Naive B cell (primary cell): Measurements from ENCODE around the gene EXOC4. TPM values are rescaled to one million over a fixed set of nuclear protein-coding genes. Genes with fewer than 3 reads are reported as not detected.

ENCODE experiments used
- ATAC-seq, 2 donors: fragments of 150-1000 bp; cut with Tn5 transposase; 2 replicates each; pipeline ENCODE4 v1.10.0; 2021; ENCODE audit warnings: low read depth in 2 of 2, mild to moderate bottlenecking in 2 of 2, moderate library complexity in 2 of 2
- DNase-seq: peaks from one replicate; pipeline ENCODE4 v3.0.0; 2022
- H3K27ac Mint-ChIP-seq, 6 donors: one replicate each; pipeline ENCODE4 v1.8.0; 2020 to 2022; ENCODE audit warnings: mild to moderate bottlenecking in 6 of 6, mixed read lengths in 6 of 6, moderate library complexity in 5 of 6, inconsistent platforms in 2 of 6
- H3K27me3 Mint-ChIP-seq, 3 donors: one replicate each; pipeline ENCODE4 v1.8.0; 2021 to 2022; ENCODE audit warnings: mixed read lengths in 3 of 3, mild to moderate bottlenecking in 1 of 3
- H3K36me3 Mint-ChIP-seq, 2 donors: one replicate each; pipeline ENCODE4 v1.8.0; 2020 to 2022; ENCODE audit warnings: mixed read lengths in 2 of 2, inconsistent platforms in 1 of 2, mild to moderate bottlenecking in 1 of 2
- H3K4me1 Mint-ChIP-seq, 3 donors: one replicate each; pipeline ENCODE4 v1.8.0; 2020 to 2022; ENCODE audit warnings: mixed read lengths in 3 of 3, inconsistent platforms in 1 of 3, mild to moderate bottlenecking in 1 of 3, moderate library complexity in 1 of 3
- H3K4me3 Mint-ChIP-seq, 8 donors: one replicate each; pipeline ENCODE4 v1.8.0; 2020 to 2022; ENCODE audit warnings: mild to moderate bottlenecking in 8 of 8, mixed read lengths in 8 of 8, moderate library complexity in 8 of 8, inconsistent platforms in 2 of 8
- H3K9me3 Mint-ChIP-seq, 7 donors: one replicate each; pipeline ENCODE4 v1.8.0; 2020 to 2022; ENCODE audit warnings: mixed read lengths in 7 of 7, mild to moderate bottlenecking in 5 of 7, inconsistent platforms in 2 of 7, moderate library complexity in 1 of 7
- polyA plus RNA-seq, 6 donors: library from polyadenylated mRNA; unstranded; fragments of 300-500 nt; fragmentation: Illumina TruSeq; gene quantifications; one replicate each; pipeline ENCODE4 v1.2.3, GENCODE V29; 2021; ENCODE audit warnings: low read depth in 6 of 6

The EXOC4 gene
- polyA plus RNA-seq, 6 donors from 2014 or later = 39.9 to 59.7 (median 47.2) TPM

- Mint-ChIP-seq H3K27me3 (no peaks in the 10 kb centered on the region), H3K9me3 (no peaks in the 10 kb centered on the region), H3K36me3 (peaks cover 23 to 25% of the 10 kb centered on the region in 2 donors), H3K4me1 (no peaks in the 10 kb centered on the region), H3K4me3 (peak overlapping the region in 1 of 8 donors; percentile 72), H3K27ac (no peak overlapping the region)
- DNase-seq (no peak), ATAC-seq (no peak)
These were observed 562.8 kb downstream of the EXOC4 start for GRCh38 chr7:133815611-133816210.

- ATAC-seq (no peak), DNase-seq (no peak)
- no peak overlapping the region for H3K4me3 Mint-ChIP-seq
- H3K27me3 Mint-ChIP-seq = no peaks in the 10 kb centered on the region
- no peaks in the 10 kb centered on the region for H3K9me3 Mint-ChIP-seq
- peaks cover 0 to 2% (median 0%) of the 10 kb centered on the region in 3 donors for H3K4me1 Mint-ChIP-seq
- peaks cover 32 to 36% of the 10 kb centered on the region in 2 donors for H3K36me3 Mint-ChIP-seq
- H3K27ac Mint-ChIP-seq = peak overlapping the region in 1 of 6 donors; percentile 37
These were observed 566.8 kb downstream of the EXOC4 start for GRCh38 chr7:133819695-133820094.

- H3K36me3 Mint-ChIP-seq = peaks cover 35 to 41% of the 10 kb centered on the region in 2 donors
- no peaks in the 10 kb centered on the region for H3K9me3 Mint-ChIP-seq
- ATAC-seq = no peak
These were observed 567.7 kb downstream of the EXOC4 start for GRCh38 chr7:133820584-133820983.

GRCh38 chr7:133821171-133821570, 568.3 kb downstream of the EXOC4 start:
- DNase-seq (no peak), ATAC-seq (no peak)
- Mint-ChIP-seq H3K9me3 (no peaks in the 10 kb centered on the region), H3K27ac (no peak overlapping the region), H3K36me3 (peaks cover 35 to 45% of the 10 kb centered on the region in 2 donors), H3K4me3 (no peak overlapping the region), H3K27me3 (no peaks in the 10 kb centered on the region), H3K4me1 (peaks cover 0 to 5% (median 0%) of the 10 kb centered on the region in 3 donors)

More at GRCh38 chr7:133820584-133820983, 567.7 kb downstream of the EXOC4 start:
- Mint-ChIP-seq H3K4me1 (peaks cover 0 to 5% (median 0%) of the 10 kb centered on the region in 3 donors), H3K27me3 (no peaks in the 10 kb centered on the region), H3K4me3 (no peak overlapping the region), H3K27ac (no peak overlapping the region)
- no peak for DNase-seq

- H3K9me3 Mint-ChIP-seq = no peaks in the 10 kb centered on the region
- ATAC-seq (no peak), DNase-seq (no peak)
- no peaks in the 10 kb centered on the region for H3K27me3 Mint-ChIP-seq
- H3K4me3 Mint-ChIP-seq = no peak overlapping the region
- H3K36me3 Mint-ChIP-seq = peaks cover 32 to 42% of the 10 kb centered on the region in 2 donors
- no peak overlapping the region for H3K27ac Mint-ChIP-seq
- peaks cover 0 to 5% (median 0%) of the 10 kb centered on the region in 3 donors for H3K4me1 Mint-ChIP-seq
These were observed 569.2 kb downstream of the EXOC4 start for GRCh38 chr7:133822001-133822641.

GRCh38 chr7:133822868-133823552, 570.1 kb downstream of the EXOC4 start:
- Mint-ChIP-seq H3K4me1 (peaks cover 0 to 5% (median 0%) of the 10 kb centered on the region in 3 donors), H3K4me3 (no peak overlapping the region), H3K36me3 (peaks cover 26 to 38% of the 10 kb centered on the region in 2 donors), H3K27me3 (no peaks in the 10 kb centered on the region), H3K9me3 (no peaks in the 10 kb centered on the region), H3K27ac (peak overlapping the region in 1 of 6 donors; percentile 48)
- no peak for ATAC-seq
- no peak for DNase-seq

- H3K27me3 Mint-ChIP-seq = no peaks in the 10 kb centered on the region
- no peak for ATAC-seq
- H3K27ac Mint-ChIP-seq = no peak overlapping the region
- peaks cover 17 to 27% of the 10 kb centered on the region in 2 donors for H3K36me3 Mint-ChIP-seq
- H3K4me3 Mint-ChIP-seq = no peak overlapping the region
- H3K4me1 Mint-ChIP-seq = peaks cover 0 to 5% (median 0%) of the 10 kb centered on the region in 3 donors
- no peaks in the 10 kb centered on the region for H3K9me3 Mint-ChIP-seq
- DNase-seq = no peak
These were observed 571.3 kb downstream of the EXOC4 start for GRCh38 chr7:133824132-133824531.

GRCh38 chr7:133827707-133828623, 575.1 kb downstream of the EXOC4 start:
- no peaks in the 10 kb centered on the region for H3K27me3 Mint-ChIP-seq
- DNase-seq (no peak), ATAC-seq (no peak)
- H3K4me3 Mint-ChIP-seq = no peak overlapping the region
- peaks cover 0 to 5% (median 0%) of the 10 kb centered on the region in 3 donors for H3K4me1 Mint-ChIP-seq
- H3K27ac Mint-ChIP-seq = no peak overlapping the region
- peaks cover 0 to 18% (median 14%) of the 10 kb centered on the region in 7 donors for H3K9me3 Mint-ChIP-seq
- H3K36me3 Mint-ChIP-seq = peaks cover 27 to 29% of the 10 kb centered on the region in 2 donors

- Mint-ChIP-seq H3K4me1 (peaks cover 0 to 5% (median 0%) of the 10 kb centered on the region in 3 donors), H3K27ac (no peak overlapping the region), H3K4me3 (no peak overlapping the region), H3K9me3 (peaks cover 0 to 18% (median 14%) of the 10 kb centered on the region in 7 donors), H3K27me3 (no peaks in the 10 kb centered on the region), H3K36me3 (peaks cover 27 to 28% of the 10 kb centered on the region in 2 donors)
- ATAC-seq (no peak), DNase-seq (no peak)
These were observed 576.0 kb downstream of the EXOC4 start for GRCh38 chr7:133828906-133829305.

- DNase-seq (no peak), ATAC-seq (no peak)
- peaks cover 0 to 18% (median 14%) of the 10 kb centered on the region in 7 donors for H3K9me3 Mint-ChIP-seq
- no peak overlapping the region for H3K27ac Mint-ChIP-seq
- H3K36me3 Mint-ChIP-seq = peaks cover 23 to 27% of the 10 kb centered on the region in 2 donors
- no peak overlapping the region for H3K4me3 Mint-ChIP-seq
- H3K4me1 Mint-ChIP-seq = peaks cover 0 to 5% (median 0%) of the 10 kb centered on the region in 3 donors
- no peaks in the 10 kb centered on the region for H3K27me3 Mint-ChIP-seq
These were observed 576.5 kb downstream of the EXOC4 start for GRCh38 chr7:133829336-133829897.

- peaks cover 17 to 23% of the 10 kb centered on the region in 2 donors for H3K36me3 Mint-ChIP-seq
- no peak for DNase-seq
- H3K4me1 Mint-ChIP-seq = no peaks in the 10 kb centered on the region
- H3K27me3 Mint-ChIP-seq = no peaks in the 10 kb centered on the region
- H3K4me3 Mint-ChIP-seq = no peak overlapping the region
- H3K27ac Mint-ChIP-seq = no peak overlapping the region
- H3K9me3 Mint-ChIP-seq = peaks cover 0 to 18% (median 14%) of the 10 kb centered on the region in 7 donors
- no peak for ATAC-seq
These were observed 577.2 kb downstream of the EXOC4 start for GRCh38 chr7:133830081-133830480.

- Mint-ChIP-seq H3K9me3 (peaks cover 4 to 11% (median 9%) of the 10 kb centered on the region in 7 donors), H3K36me3 (peaks cover 16 to 18% of the 10 kb centered on the region in 2 donors), H3K27me3 (no peaks in the 10 kb centered on the region), H3K4me1 (no peaks in the 10 kb centered on the region), H3K4me3 (no peak overlapping the region), H3K27ac (no peak overlapping the region)
- DNase-seq = no peak
- ATAC-seq = no peak
These were observed 583.8 kb downstream of the EXOC4 start for GRCh38 chr7:133836666-133837065.
